GM12874 (cell line): Measurements from ENCODE around the gene TARS1.

Source experiments
- CTCF ChIP-seq: IDR thresholded peaks from 2 replicates; pipeline ENCODE4 v1.5.1; 2011; ENCODE audit warnings: low read depth, mild to moderate bottlenecking, control low read depth, low read length, moderate library complexity; ENCODE audit not compliant: insufficient read depth

The TARS1 gene

DNA sequence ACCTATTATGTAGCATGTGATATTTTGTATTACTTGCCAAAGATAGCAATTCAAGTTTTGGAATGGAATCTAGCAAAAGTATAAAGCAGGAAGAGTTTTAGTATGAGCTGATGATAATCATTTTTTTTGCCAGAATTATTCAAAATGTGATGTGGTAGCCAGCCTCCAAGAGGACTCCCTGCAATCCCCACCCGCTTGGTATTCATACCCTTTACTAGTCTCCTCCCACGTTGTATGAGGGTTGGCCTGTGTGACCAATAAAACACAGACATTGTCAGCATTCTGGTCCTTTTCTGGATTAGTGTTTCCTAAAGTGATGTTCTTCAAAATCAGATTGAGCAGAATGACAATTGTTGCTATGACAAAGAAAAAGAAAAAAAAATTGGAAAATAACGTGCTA is 63.8 kb downstream of the TARS1 start:
- TF ChIP-seq CTCF = no peak

DNA sequence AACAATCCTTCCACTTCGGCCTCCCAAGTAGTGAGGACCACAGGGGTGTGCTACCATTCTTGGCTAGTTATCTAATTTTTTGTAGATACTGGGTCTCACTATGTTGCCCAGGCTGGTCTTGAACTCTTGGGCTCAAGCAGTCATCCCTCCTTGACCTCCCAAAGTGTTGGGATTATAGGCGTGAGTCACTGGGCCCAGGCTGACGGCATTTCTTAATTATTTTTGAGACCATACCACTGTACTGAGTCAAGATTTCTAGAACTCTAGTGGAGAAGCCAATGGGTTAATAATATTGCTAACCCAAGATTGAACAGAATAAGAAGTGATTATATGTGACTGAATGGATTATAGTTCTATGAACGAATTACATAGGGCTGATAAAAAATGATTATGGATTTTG is 66.7 kb downstream of the TARS1 start:
- no peak for TF ChIP-seq CTCF

DNA sequence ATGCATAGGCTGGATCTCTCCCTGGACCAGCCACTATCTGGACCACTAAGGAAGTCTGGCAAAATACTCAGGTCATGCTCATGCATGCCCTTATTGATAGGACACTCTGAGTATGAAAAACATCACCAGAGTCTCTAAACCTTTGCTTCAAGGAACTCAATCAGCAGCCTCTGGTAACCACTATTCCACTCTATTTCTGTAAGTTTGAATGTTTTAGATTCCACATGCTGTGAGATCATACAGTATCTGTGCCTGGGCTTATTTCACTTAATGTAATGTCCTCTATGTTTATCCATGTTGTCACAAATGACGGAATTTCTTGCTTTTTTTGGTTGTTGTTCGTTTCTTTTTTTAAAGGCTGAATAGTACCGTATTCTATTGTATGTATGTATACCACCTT is 68.3 kb downstream of the TARS1 start:
- no peak for TF ChIP-seq CTCF

- TF ChIP-seq CTCF = no peak
Observed at GRCh38 chr5:33513462-33514185, 72.9 kb downstream of the TARS1 start.

GRCh38 chr5:33516421-33516820 is 75.7 kb downstream of the TARS1 start:
- TF ChIP-seq CTCF = no peak
